GM23338 (cell line): ENCODE measurements around the gene YY2. TPM values are rescaled to one million over a fixed set of nuclear protein-coding genes. Genes with fewer than 3 reads are reported as not detected.

Experiments
- ATAC-seq: fragments of 200-7000 bp; cut with Tn5 transposase; 3 replicates; pipeline ENCODE4 v1.9.1; 2020
- DNase-seq: peaks from one replicate; pipeline ENCODE4 v3.0.0-alpha.2; 2015; ENCODE audit warnings: low spot score
- H2AFZ ChIP-seq: fragments of 200-600 bp; sonication (generic); 2 replicates; pipeline ENCODE4 v1.8.0; 2016; ENCODE audit warnings: antibody characterized with exemption, mild to moderate bottlenecking, moderate library complexity
- H3F3A ChIP-seq: fragments of 200-600 bp; sonication (generic); replicated peaks from 2 replicates; pipeline ENCODE4 v1.8.0; 2017; ENCODE audit warnings: antibody characterized with exemption, mixed run types, low read depth
- H3K27ac ChIP-seq: fragments of 200-600 bp; sonication (generic); 2 replicates; pipeline ENCODE4 v1.6.1; 2016; ENCODE audit warnings: low read depth
- H3K27me3 ChIP-seq: fragments of 200-600 bp; sonication (generic); 2 replicates; pipeline ENCODE4 v1.8.0; 2016; ENCODE audit warnings: mild to moderate bottlenecking, mixed run types, moderate library complexity; ENCODE audit not compliant: insufficient read depth
- H3K36me3 ChIP-seq: fragments of 200-600 bp; sonication (generic); 2 replicates; pipeline ENCODE4 v1.8.0; 2016; ENCODE audit warnings: mild to moderate bottlenecking; ENCODE audit not compliant: insufficient read depth
- H3K4me1 ChIP-seq: fragments of 200-600 bp; sonication (generic); 2 replicates; pipeline ENCODE4 v1.8.0; 2016; ENCODE audit warnings: mild to moderate bottlenecking, moderate library complexity; ENCODE audit not compliant: insufficient read depth
- H3K4me2 ChIP-seq: fragments of 200-600 bp; sonication (generic); 2 replicates; pipeline ENCODE4 v1.7.1; 2017; ENCODE audit warnings: mixed run types
- H3K4me3 ChIP-seq: fragments of 200-600 bp; sonication (generic); 2 replicates; pipeline ENCODE4 v1.6.1; 2016; ENCODE audit warnings: mixed run types
- H3K79me2 ChIP-seq: fragments of 200-600 bp; sonication (generic); replicated peaks from 2 replicates; pipeline ENCODE4 v1.8.0; 2017; ENCODE audit warnings: mild to moderate bottlenecking; ENCODE audit not compliant: insufficient read depth
- H3K9me2 ChIP-seq: fragments of 200-600 bp; sonication (generic); 2 replicates; pipeline ENCODE4 v1.8.0; 2017; ENCODE audit not compliant: insufficient read depth
- H4K20me1 ChIP-seq: fragments of 200-600 bp; sonication (generic); replicated peaks from 2 replicates; pipeline ENCODE4 v1.8.0; 2017; ENCODE audit warnings: mild to moderate bottlenecking; ENCODE audit not compliant: insufficient read depth
- H3K27ac Mint-ChIP-seq: 2 replicates; pipeline ENCODE4 v1.8.0; 2020; ENCODE audit warnings: inconsistent platforms, mild to moderate bottlenecking, moderate library complexity, mixed read lengths
- H3K27me3 Mint-ChIP-seq: 3 replicates; pipeline ENCODE4 v1.8.0; 2022; ENCODE audit warnings: low read depth, mild to moderate bottlenecking, moderate library complexity, mixed read lengths, inconsistent platforms; ENCODE audit not compliant: insufficient read depth, poor library complexity
- H3K36me3 Mint-ChIP-seq: 3 replicates; pipeline ENCODE4 v1.8.0; 2021; ENCODE audit warnings: low read depth, mild to moderate bottlenecking, inconsistent platforms, moderate library complexity, mixed read lengths
- H3K4me1 Mint-ChIP-seq: 3 replicates; pipeline ENCODE4 v1.8.0; 2020; ENCODE audit warnings: mild to moderate bottlenecking, inconsistent platforms, mixed read lengths
- H3K4me3 Mint-ChIP-seq: 3 replicates; pipeline ENCODE4 v1.8.0; 2021; ENCODE audit warnings: moderate library complexity, mild to moderate bottlenecking, inconsistent platforms, mixed read lengths
- H3K9me3 Mint-ChIP-seq: 3 replicates; pipeline ENCODE4 v1.8.0; 2020; ENCODE audit warnings: moderate library complexity, mild to moderate bottlenecking, inconsistent platforms, mixed read lengths
- CREB1 ChIP-seq: fragments of 250-450 bp; sonication (Bioruptor Pico); IDR thresholded peaks from 2 replicates; pipeline ENCODE4 v1.5.0; 2020; ENCODE audit warnings: low read depth, mild to moderate bottlenecking, moderate library complexity
- CTCF ChIP-seq, 2 experiments: fragments of 200-600 bp in 1 of 2; sonication (generic) in 1 of 2; conservative IDR thresholded peaks; 2 replicates each; pipeline versions ENCODE4 v1.5.1 to v1.6.1; 2016 to 2017; ENCODE audit warnings: antibody characterized with exemption in 2 of 2, low read depth in 2 of 2, mild to moderate bottlenecking in 2 of 2, moderate library complexity in 1 of 2
- ETS1 ChIP-seq: IDR thresholded peaks from 2 replicates; pipeline ENCODE4 v1.6.1; 2016; ENCODE audit warnings: antibody characterized with exemption
- EZH2 ChIP-seq: fragments of 200-600 bp; sonication (generic); IDR thresholded peaks from one replicate; pipeline ENCODE4 v1.8.0; 2017; ENCODE audit warnings: antibody characterized with exemption, mild to moderate bottlenecking, low read depth; ENCODE audit not compliant: unreplicated experiment
- EZH2phosphoT487 ChIP-seq: fragments of 200-600 bp; sonication (generic); IDR thresholded peaks from one replicate; pipeline ENCODE4 v1.8.1; 2018; ENCODE audit warnings: antibody characterized with exemption; ENCODE audit not compliant: unreplicated experiment
- JUNB ChIP-seq: IDR thresholded peaks from one replicate; pipeline ENCODE4 v1.6.1; 2016; ENCODE audit warnings: antibody characterized with exemption; ENCODE audit not compliant: unreplicated experiment
- NANOG ChIP-seq: IDR thresholded peaks from 2 replicates; pipeline ENCODE4 v1.6.1; 2016; ENCODE audit warnings: antibody characterized with exemption, borderline replicate concordance
- POLR2AphosphoS5 ChIP-seq: IDR thresholded peaks from 2 replicates; pipeline ENCODE4 v1.6.1; 2016; ENCODE audit warnings: antibody characterized with exemption, low read depth
- REST ChIP-seq: IDR thresholded peaks from one replicate; pipeline ENCODE4 v1.6.1; 2018; ENCODE audit warnings: antibody characterized with exemption; ENCODE audit not compliant: unreplicated experiment
- STAT1 ChIP-seq: IDR thresholded peaks from one replicate; pipeline ENCODE4 v1.6.1; 2016; ENCODE audit warnings: antibody characterized with exemption; ENCODE audit not compliant: unreplicated experiment
- ZNF114 ChIP-seq: fragments of 250-450 bp; sonication (Bioruptor Pico); IDR thresholded peaks from 2 replicates; pipeline ENCODE4 v1.5.0; 2020; ENCODE audit warnings: mild to moderate bottlenecking, moderate library complexity
- ZNF331 ChIP-seq: fragments of 250-450 bp; sonication (Bioruptor Pico); IDR thresholded peaks from 2 replicates; pipeline ENCODE4 v1.5.0; 2020; ENCODE audit warnings: low read depth, mild to moderate bottlenecking, moderate library complexity
- ZNF462 ChIP-seq: fragments of 250-450 bp; sonication (Bioruptor Pico); IDR thresholded peaks from 2 replicates; pipeline ENCODE4 v1.5.0; 2020; ENCODE audit warnings: mild to moderate bottlenecking, moderate library complexity
- polyA plus RNA-seq: library from polyadenylated mRNA; unstranded; fragments of >200 nt; fragmentation: Nextera tagmentation; extraction: Ambion mirVana; gene quantifications from 2 replicates; pipeline ENCODE4 v1.2.1, GENCODE V29; 2016
- total RNA-seq: library from RNA; depleted of rRNA; stranded (reverse); fragments of >200 nt; shearing (Covaris generic); gene quantifications from 2 replicates; pipeline ENCODE4 v1.2.3, GENCODE V29; 2014

Gene YY2
- total and polyA plus RNA-seq, 2 experiments from 2014 or later: 1.0 to 1.3 TPM

GRCh38 chrX:21840193-21840545 is 15.6 kb upstream of the YY2 start:
- Histone ChIP-seq H3K4me2 (peak overlapping the region; percentile 85), H3K4me3 (peak overlapping the region; percentile 73), H3K9me2 (no peaks in the 10 kb centered on the region), H3F3A (no peaks in the 10 kb centered on the region), H2AFZ (no peak overlapping the region; the same call in 1 of the 2 replicates), H3K36me3 (no peaks in the 10 kb centered on the region), H4K20me1 (no peaks in the 10 kb centered on the region), H3K27me3 (no peaks in the 10 kb centered on the region), H3K4me1 (peaks cover 13% of the 10 kb centered on the region), H3K27ac (no peak overlapping the region), H3K79me2 (peaks cover 11% of the 10 kb centered on the region; the same call in 1 of the 2 replicates)
- DNase-seq: no peak
- Mint-ChIP-seq H3K4me1 (peaks cover 6% of the 10 kb centered on the region; the same call in 2 of the 3 replicates), H3K9me3 (no peaks in the 10 kb centered on the region), H3K36me3 (peaks cover 6% of the 10 kb centered on the region; the same call in 2 of the 3 replicates), H3K4me3 (peak overlapping the region; percentile 89), H3K27ac (peak overlapping the region; percentile 74), H3K27me3 (peaks cover 2% of the 10 kb centered on the region)
- ATAC-seq: no peak
- TF ChIP-seq CREB1 (no peak), EZH2phosphoT487 (no peak), REST (no peak), EZH2 (no peak), NANOG (no peak), ZNF114 (CRISPR knock-in tag) (no peak), CTCF (conservative IDR thresholded peaks at IDR 0.05; ENCODE audit: low read depth in 2 of 2) (no peak), ETS1 (no peak), POLR2AphosphoS5 (no peak), ZNF331 (CRISPR knock-in tag) (no peak), STAT1 (no peak), JUNB (no peak), ZNF462 (CRISPR knock-in tag) (no peak)
